IPS DF 4.7 (cell line): ENCODE data around the gene CST9.

Experiments
- DNase-seq: peaks from one replicate; pipeline ENCODE4 v3.0.0-alpha.2; 2013; ENCODE audit warnings: low spot score; ENCODE audit errors: extremely low read depth

Gene CST9, protein sequence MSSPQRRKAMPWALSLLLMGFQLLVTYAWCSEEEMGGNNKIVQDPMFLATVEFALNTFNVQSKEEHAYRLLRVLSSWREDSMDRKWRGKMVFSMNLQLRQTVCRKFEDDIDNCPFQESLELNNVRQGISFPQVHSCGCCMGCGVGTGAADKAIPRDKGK

DNA sequence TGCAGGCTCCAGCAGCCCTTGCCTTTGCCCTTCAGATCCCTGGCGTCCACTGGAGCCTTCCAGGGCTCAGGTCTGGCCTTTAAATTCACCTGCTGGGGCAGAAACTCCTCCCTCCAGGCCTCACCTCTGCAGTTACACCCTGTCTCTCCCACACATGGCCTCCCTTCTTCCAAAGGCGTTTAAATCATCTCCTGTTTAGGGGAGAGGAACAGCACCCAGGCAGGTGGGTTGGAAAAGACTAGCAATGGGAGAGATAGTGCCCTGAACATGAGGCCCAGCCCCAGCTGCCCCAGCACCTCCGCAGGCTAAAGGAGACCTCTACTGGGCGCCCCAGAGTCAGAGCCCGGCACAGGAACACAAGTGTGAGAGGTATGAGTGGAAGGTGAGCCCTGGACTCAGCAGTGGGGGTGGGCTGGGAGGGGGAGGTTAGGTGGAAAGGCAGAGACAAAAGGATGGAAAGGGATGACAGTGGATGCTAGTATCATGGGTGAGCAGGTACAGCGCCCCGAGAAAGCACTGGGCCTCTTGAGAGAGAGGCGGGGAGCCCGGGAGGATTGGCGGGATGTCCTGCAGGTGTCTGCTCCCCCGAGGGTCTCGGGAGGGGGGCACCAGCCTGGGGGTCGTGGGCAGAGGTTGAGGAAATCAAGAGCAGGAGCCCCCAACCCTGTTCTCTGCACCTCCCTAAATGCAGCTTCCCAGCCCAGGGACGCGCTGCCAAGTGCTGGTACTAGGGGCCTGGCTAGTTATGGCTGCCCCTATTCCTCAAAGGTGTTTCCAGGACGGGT lies at the start of gene CST9:
Gene CST9, minus strand, starts transcription at position 51 of the 785 bp plus-strand sequence. CDS start 53 bp downstream, outside the sequence.
- no peak for DNase-seq

GRCh38 chr20:23654717-23655116 lies 49.0 kb upstream of the CST9 start:
- no peak for DNase-seq

DNA sequence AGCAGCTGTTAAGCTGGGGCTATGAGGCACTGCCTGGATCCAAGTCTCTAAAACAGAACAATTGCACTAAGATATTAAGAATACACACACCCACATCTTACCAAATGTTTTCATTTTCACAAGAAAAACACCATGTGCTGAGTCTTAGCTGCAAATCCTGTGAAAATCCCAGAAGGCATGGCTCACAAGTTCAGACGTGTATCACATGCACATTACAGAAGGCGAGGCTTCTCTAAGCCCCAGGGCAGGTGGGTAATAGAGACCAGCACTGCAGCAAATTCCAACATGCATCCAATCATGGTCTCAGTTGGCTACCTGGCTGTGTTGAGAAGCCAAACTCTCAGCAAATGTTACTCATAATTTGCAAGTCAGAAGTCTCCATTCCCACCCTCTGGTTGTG lies 48.3 kb upstream of the CST9 start:
- DNase-seq = no peak

DNA sequence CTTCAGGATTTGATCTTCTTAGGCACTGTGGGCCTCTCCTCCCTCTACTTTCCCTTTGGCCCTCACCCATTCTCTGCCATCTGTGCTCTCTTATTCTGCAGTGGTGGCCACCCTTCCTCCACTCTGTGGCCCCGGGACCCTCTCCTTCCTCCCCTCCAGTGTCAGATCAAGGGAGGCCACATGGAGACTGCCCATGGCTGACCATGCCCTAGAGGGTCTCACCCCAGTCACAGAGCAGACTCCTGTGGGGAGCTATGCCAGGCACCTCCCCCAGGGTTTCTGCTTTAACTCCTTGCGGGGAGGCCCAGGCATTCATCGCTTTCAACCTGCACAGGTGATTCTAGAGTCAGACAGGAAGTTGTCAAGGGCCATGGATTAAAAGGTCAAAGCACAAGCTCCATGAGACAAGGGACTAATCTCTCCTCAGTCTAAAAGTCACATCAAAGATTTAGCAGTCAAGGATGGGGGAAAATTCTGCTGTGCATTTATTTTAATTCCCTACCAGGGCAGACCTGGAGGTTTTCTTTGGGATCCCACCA lies 47.8 kb upstream of the CST9 start:
- no peak for DNase-seq

DNA sequence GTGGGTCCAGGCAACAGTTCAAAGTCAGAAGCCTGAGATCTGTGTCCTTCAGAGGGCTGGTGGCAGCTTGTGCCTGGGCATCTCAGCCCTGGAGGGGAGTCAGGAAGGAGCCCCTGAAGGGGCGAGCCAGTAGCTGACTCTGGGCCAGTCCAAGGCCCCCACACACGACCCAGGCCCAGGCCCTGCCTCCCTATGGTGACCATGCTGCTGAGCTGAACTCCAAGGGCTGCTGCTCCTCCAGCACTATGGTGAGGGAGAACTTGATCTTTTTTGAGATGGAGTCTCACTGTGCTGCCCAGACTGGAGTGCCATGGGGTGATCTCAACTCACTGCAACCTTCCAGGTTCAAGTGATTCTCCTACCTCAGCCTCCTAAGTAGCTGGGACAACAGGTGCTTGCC lies 47.2 kb upstream of the CST9 start:
- no peak for DNase-seq

DNA sequence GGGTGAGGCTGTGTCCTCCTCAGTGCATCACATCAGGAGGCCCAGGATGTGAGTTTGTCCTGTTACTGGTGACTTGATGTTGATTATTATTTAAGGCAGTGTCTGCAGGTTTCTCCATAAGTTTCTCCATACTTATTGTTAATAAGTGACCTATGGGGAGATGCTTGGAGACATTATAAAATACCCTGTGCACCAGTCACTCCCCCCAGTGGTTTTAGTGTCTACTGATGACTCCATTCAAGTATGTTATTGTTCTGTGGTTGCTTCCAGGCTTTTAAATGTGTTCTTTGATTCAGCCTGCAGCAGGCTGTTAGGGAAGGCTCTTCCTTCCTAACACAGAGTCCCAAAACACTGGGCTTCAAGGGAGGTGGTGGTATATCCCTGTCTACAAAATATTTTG lies 46.7 kb upstream of the CST9 start:
- no peak for DNase-seq

GRCh38 chr20:23651117-23651516 lies 45.4 kb upstream of the CST9 start:
- no peak for DNase-seq

- DNase-seq = no peak
These were observed 44.2 kb upstream of the CST9 start for GRCh38 chr20:23649830-23650417.

GRCh38 chr20:23649242-23649641 lies 43.5 kb upstream of the CST9 start:
- no peak for DNase-seq

GRCh38 chr20:23647346-23647745 lies 41.6 kb upstream of the CST9 start:
- DNase-seq = no peak

DNA sequence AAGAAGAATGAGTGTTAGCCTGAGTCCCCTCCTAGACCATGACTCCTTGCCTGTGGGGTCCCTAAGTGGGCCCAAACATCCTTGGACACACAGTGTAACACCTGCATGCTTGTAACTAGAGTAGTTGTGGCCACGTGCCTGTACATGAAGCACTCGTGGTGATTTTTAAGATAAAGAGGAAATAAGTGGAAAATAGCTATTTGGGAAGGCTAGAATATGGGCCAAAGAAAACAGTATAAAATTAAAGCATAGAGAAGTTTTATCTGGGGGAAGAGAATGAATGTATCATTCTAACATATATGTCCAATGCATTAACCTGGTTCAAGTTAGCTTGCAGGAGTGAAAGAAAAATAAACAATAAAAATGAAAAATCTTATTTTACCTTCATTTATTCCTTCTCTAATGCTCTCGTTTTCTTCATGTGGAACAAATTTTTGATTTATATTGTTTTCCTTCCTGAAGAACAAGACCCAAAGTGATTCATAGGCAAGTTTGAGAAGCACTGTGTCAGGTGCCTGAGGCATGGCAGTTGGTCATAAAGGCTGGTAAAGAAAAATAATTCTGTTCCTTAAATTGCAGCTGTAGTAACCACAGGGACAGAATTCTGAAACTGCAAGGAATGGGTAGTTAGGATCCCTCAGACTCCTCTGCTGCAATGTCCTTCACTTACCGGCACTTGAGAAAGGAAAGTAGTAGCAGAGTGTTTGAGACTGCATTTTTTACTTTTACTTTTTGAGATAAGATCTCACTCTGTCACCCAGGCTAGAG lies 40.6 kb upstream of the CST9 start:
- no peak for DNase-seq

- no peak for DNase-seq
These were observed 39.9 kb upstream of the CST9 start for GRCh38 chr20:23645575-23645974.

DNA sequence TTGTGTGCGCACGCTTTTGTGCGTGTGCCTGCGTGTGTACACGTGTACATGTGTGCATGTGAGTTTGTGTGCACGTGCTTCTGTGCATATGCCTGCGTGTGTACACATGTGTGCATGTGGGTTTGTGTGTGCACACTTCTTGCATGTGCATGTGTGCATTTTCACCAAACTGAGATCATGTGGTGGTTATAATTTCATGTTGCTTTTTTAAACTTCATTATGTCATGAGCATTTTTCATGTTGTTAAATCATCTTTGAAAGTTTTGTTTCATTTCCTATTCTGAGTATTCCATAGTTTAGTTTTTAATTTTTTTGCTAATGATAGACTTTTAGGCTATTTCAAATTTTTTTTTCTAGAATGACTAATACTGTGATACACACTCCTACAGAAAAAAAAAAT lies 38.4 kb upstream of the CST9 start:
- DNase-seq = no peak

- DNase-seq = no peak
These were observed 37.9 kb upstream of the CST9 start for GRCh38 chr20:23643659-23644058.

GRCh38 chr20:23641936-23642751 lies 36.4 kb upstream of the CST9 start:
- no peak for DNase-seq

DNA sequence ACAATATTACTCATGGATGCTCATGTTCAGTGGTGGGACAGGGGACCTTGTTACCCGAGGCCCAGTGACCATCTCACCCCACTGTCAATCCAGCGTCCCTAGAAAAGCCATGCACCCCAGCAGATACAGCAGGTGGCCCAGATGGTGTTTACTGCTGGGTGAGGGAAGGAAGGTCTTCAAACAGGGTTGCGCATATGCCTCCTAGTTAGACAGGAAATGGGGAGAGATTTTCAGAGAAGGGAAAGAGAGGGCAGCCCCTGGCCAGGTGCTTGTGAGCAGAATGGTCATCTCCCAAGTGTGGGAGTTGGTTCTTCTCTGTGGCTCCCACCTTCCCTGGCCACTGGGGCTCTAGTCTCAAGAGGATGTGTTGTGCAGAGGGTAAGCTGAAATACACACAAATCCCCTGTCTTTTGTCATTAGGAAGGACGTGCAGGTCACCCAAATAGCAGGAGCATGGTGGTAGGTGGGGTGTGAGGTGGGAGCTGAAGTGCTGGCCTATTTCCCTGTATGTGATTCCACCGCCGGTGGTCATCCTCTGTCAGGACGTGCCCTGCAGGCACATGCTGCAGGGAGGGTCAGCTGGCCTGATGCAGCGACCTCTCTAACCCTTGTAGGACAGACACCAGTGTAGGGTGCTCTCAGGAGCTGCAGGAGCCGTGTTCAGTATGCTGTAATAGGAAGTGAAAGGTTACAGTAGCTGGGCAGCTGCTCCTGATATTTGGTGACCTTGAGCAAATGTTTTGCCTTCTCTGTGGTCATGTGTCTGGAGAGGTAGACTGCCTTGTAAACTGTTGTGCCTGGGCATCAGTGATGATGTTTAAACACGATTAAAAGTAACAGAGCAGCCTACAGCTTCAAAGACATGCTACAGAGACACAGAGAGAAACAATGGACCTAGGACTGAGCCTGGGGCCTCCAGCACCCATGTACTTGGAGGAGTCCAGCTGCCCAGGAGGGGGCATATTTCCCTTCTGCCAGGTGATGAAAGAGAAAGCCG lies 35.3 kb upstream of the CST9 start:
- no peak for DNase-seq

- no peak for DNase-seq
These were observed 34.4 kb upstream of the CST9 start for GRCh38 chr20:23640018-23640601.

DNA sequence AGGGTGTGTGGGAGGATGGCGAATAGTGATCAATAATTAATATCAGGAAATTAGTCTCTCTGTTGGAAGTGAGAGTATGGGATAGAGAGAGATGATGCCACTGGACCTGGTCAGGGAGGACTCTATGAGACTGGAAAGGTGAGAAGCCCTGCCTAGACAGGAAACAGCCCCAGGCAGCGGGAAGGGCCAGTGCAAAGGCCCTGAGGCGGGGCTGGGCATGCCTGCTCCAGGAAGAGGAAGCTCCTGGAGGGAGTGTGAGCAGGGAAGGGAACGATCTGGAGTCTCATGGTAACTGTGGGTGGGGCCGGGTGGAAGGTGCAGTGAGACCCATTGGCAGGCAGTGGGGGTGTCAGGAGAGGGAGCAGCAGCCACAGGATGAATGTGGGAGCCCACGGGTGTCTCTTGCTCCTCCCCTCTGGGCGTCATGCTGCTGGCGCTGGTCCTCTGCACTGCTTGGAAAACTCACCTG lies 33.8 kb upstream of the CST9 start:
- DNase-seq = no peak

- DNase-seq = no peak
These were observed 32.6 kb upstream of the CST9 start for GRCh38 chr20:23638309-23638708.
